ENCODE data around the gene COL20A1. TPM values are rescaled to one million over a fixed set of nuclear protein-coding genes. Genes with fewer than 3 reads are reported as not detected.

The COL20A1 gene
- total and polyA plus RNA-seq, 2 of the 13 experiments (the other 11 are each of a cell fraction or from before 2014, with no cell fraction given) = not detected

- TF ChIP-seq ZFP91 (CRISPR knock-in tag; IDR thresholded peaks at IDR 0.05; ENCODE audit: borderline replicate concordance) (no peak; the same call in 1 of the 2 replicates), MIER2 (CRISPR knock-in tag; IDR thresholded peaks at IDR 0.05) (no peak), FOSL1 (CRISPR knock-in tag; IDR thresholded peaks at IDR 0.05; ENCODE audit: borderline replicate concordance) (no peak), GLI4 (CRISPR knock-in tag; IDR thresholded peaks at IDR 0.05; ENCODE audit: borderline replicate concordance) (no peak), ZNF572 (CRISPR knock-in tag; IDR thresholded peaks at IDR 0.05) (0 out of 2 replicates have a peak, but pooled peaks have one; percentile 91), ZC3H13 (CRISPR knock-in tag; IDR thresholded peaks at IDR 0.05) (peak; percentile 95), THRA (CRISPR knock-in tag; IDR thresholded peaks at IDR 0.05; ENCODE audit: borderline replicate concordance) (no peak), EEA1 (CRISPR knock-in tag; IDR thresholded peaks at IDR 0.05; ENCODE audit: borderline replicate concordance) (peak; percentile 25; the same call in 1 of the 2 replicates), SCMH1 (CRISPR knock-in tag; IDR thresholded peaks at IDR 0.05; ENCODE audit: borderline replicate concordance) (no peak), ZFAT (CRISPR knock-in tag; conservative IDR thresholded peaks at IDR 0.05) (no peak), HES4 (CRISPR knock-in tag; IDR thresholded peaks at IDR 0.05; ENCODE audit: borderline replicate concordance) (peak; percentile 57; the same call in 1 of the 2 replicates), SP4 (CRISPR knock-in tag; IDR thresholded peaks at IDR 0.05) (peak; percentile 62), ZNF235 (CRISPR knock-in tag; IDR thresholded peaks at IDR 0.05; ENCODE audit: borderline replicate concordance) (peak; percentile 38; the same call in 1 of the 2 replicates), HNF1B (CRISPR knock-in tag; IDR thresholded peaks at IDR 0.05) (peak; percentile 68; the same call in 1 of the 2 replicates), ZNF354B (CRISPR knock-in tag; IDR thresholded peaks at IDR 0.05) (no peak), STAG1 (CRISPR knock-in tag; IDR thresholded peaks at IDR 0.05) (peak; percentile 66), GRHL1 (CRISPR knock-in tag; conservative IDR thresholded peaks at IDR 0.05) (no peak), FOXP4 (CRISPR knock-in tag; IDR thresholded peaks at IDR 0.05) (peak; percentile 29; the same call in 1 of the 2 replicates), PRMT3 (CRISPR knock-in tag; IDR thresholded peaks at IDR 0.05; ENCODE audit: borderline replicate concordance, low read depth) (no peak)
Observed at GRCh38 chr20:63290677-63291472, 2.1 kb upstream of the COL20A1 start (continued).
